H1 (cell line): ENCODE measurements around the gene ACOT7. TPM values are rescaled to one million over a fixed set of nuclear protein-coding genes. Genes with fewer than 3 reads are reported as not detected.

Experiments used
- CTCF ChIA-PET: fragments of 300-600 bp; sonication (Branson Sonifier 250); formaldehyde crosslinking; loops from one replicate; lab custom pipeline; 2021; ENCODE audit not compliant: partially characterized antibody; lab: Charles Lee
- POLR2A ChIA-PET: fragments of 300-600 bp; sonication (Branson Sonifier 250); formaldehyde crosslinking; loops from one replicate; lab custom pipeline; 2021; ENCODE audit warnings: inconsistent platforms; ENCODE audit not compliant: partially characterized antibody; lab: Charles Lee
- DNase-seq, 2 experiments: peaks; one replicate each; pipeline versions ENCODE4 v3.0.0 to v3.0.0-alpha.2; 2010 to 2022; ENCODE audit warnings: low spot score in 2 of 2, low read depth in 1 of 2, mixed read lengths in 1 of 2
- FAIRE-seq: peaks from 2 replicates; lab custom pipeline; 2011; peaks lifted over from hg19 to GRCh38; lab: Jason Lieb, UNC
- H2AFZ ChIP-seq: 2 replicates; pipeline ENCODE4 v1.8.1; 2012; ENCODE audit warnings: low read length, inconsistent platforms
- H2AK5ac ChIP-seq: 2 replicates; pipeline ENCODE4 v1.6.1; 2013; ENCODE audit warnings: low read depth, low read length
- H2BK120ac ChIP-seq: replicated peaks from 2 replicates; pipeline ENCODE3; 2013; ENCODE audit warnings: low read depth, low read length, inconsistent platforms
- H2BK12ac ChIP-seq: 2 replicates; pipeline ENCODE4 v1.6.1; 2013; ENCODE audit warnings: low read depth, low read length
- H2BK15ac ChIP-seq: 2 replicates; pipeline ENCODE4 v1.6.1; 2013; ENCODE audit warnings: low read length
- H2BK20ac ChIP-seq: 2 replicates; pipeline ENCODE4 v1.6.1; 2013; ENCODE audit warnings: low read length
- H2BK5ac ChIP-seq: 2 replicates; pipeline ENCODE4 v1.6.1; 2013; ENCODE audit warnings: low read depth, low read length
- H3K14ac ChIP-seq: 2 replicates; pipeline ENCODE4 v1.6.1; 2013; ENCODE audit warnings: inconsistent platforms; ENCODE audit not compliant: insufficient read length
- H3K18ac ChIP-seq: 2 replicates; pipeline ENCODE4 v1.6.1; 2013; ENCODE audit warnings: low read length; ENCODE audit errors: extremely low read depth
- H3K23ac ChIP-seq: 2 replicates; pipeline ENCODE4 v1.6.1; 2013; ENCODE audit warnings: inconsistent platforms; ENCODE audit not compliant: insufficient read length
- H3K23me2 ChIP-seq: 2 replicates; pipeline ENCODE4 v1.6.1; 2013; ENCODE audit warnings: low read depth, low read length
- H3K27ac ChIP-seq: 2 replicates; pipeline ENCODE4 v1.6.1; 2011; ENCODE audit warnings: low read depth, low read length, inconsistent platforms
- H3K27me3 ChIP-seq, 4 experiments: replicated peaks in 1 of 4; 1 replicate in 1 of 4; 2 replicates in 3 of 4; pipeline versions ENCODE4 v1.6.1 to v1.8.1; 2011 to 2013; ENCODE audit warnings: low read length in 3 of 4, mild to moderate bottlenecking in 3 of 4, inconsistent platforms in 2 of 4, mixed read lengths in 2 of 4, moderate library complexity in 1 of 4; ENCODE audit not compliant: control insufficient read depth in 3 of 4, insufficient read depth in 3 of 4; ENCODE audit errors: extremely low read depth in 1 of 4
- H3K36me3 ChIP-seq, 4 experiments: 2 replicates each; pipeline versions ENCODE4 v1.6.1 to v1.8.1; 2011 to 2013; ENCODE audit warnings: mild to moderate bottlenecking in 4 of 4, low read length in 3 of 4, moderate library complexity in 2 of 4, control low read depth in 1 of 4, inconsistent platforms in 1 of 4; ENCODE audit not compliant: insufficient read depth in 4 of 4, control insufficient read depth in 2 of 4
- H3K4ac ChIP-seq: replicated peaks from 2 replicates; pipeline ENCODE3; 2013; ENCODE audit warnings: low read length, low read depth, mixed read lengths, inconsistent platforms; ENCODE audit not compliant: insufficient read length
- H3K4me1 ChIP-seq, 4 experiments: replicated peaks in 1 of 4; 1 replicate in 1 of 4; 2 replicates in 3 of 4; pipeline versions ENCODE4 v1.6.1 to v1.8.1; 2011 to 2013; ENCODE audit warnings: low read length in 3 of 4, inconsistent platforms in 2 of 4, mixed read lengths in 1 of 4; ENCODE audit not compliant: insufficient read depth in 4 of 4, control insufficient read depth in 3 of 4
- H3K4me2 ChIP-seq, 2 experiments: 2 replicates each; pipeline versions ENCODE4 v1.6.1 to v1.8.1; 2011 to 2013; ENCODE audit warnings: low read depth in 2 of 2, low read length in 2 of 2, control low read depth in 1 of 2, inconsistent platforms in 1 of 2, mild to moderate bottlenecking in 1 of 2; ENCODE audit not compliant: insufficient read depth in 1 of 2
- H3K4me3 ChIP-seq, 4 experiments: fragments of 200-600, 300-600 bp in 1 of 4; sonication (generic), shearing (Covaris generic), sonication (Bioruptor Twin) in 1 of 4; 2 replicates each; pipeline versions ENCODE4 v1.5.1 to v1.8.1; 2011 to 2016; ENCODE audit warnings: low read length in 4 of 4, low read depth in 3 of 4, control low read depth in 2 of 4, inconsistent platforms in 2 of 4, mild to moderate bottlenecking in 2 of 4, mixed read lengths in 1 of 4, moderate library complexity in 1 of 4; ENCODE audit not compliant: insufficient read depth in 2 of 4; ENCODE audit errors: extremely low read depth in 1 of 4
- H3K56ac ChIP-seq: replicated peaks from 2 replicates; pipeline ENCODE3; 2013; ENCODE audit warnings: low read depth, mild to moderate bottlenecking, mixed read lengths, low read length, inconsistent platforms; ENCODE audit not compliant: insufficient read length
- H3K79me1 ChIP-seq: 2 replicates; pipeline ENCODE4 v1.6.1; 2013; ENCODE audit warnings: low read depth, low read length, control low read depth
- H3K79me2 ChIP-seq, 2 experiments: 2 replicates each; pipeline versions ENCODE4 v1.6.1 to v1.8.1; 2012 to 2013; ENCODE audit warnings: low read length in 2 of 2, mild to moderate bottlenecking in 2 of 2, inconsistent platforms in 1 of 2; ENCODE audit not compliant: insufficient read depth in 2 of 2, control insufficient read depth in 1 of 2
- H3K9ac ChIP-seq, 4 experiments: replicated peaks in 1 of 4; 1 replicate in 1 of 4; 2 replicates in 3 of 4; pipeline versions ENCODE4 v1.6.1 to v1.8.1; 2011 to 2013; ENCODE audit warnings: low read depth in 3 of 4, low read length in 3 of 4, control low read depth in 2 of 4, mild to moderate bottlenecking in 2 of 4, moderate library complexity in 2 of 4, inconsistent platforms in 1 of 4; ENCODE audit errors: extremely low read depth in 1 of 4
- H3K9me3 ChIP-seq, 2 experiments: 2 replicates each; pipeline versions ENCODE4 v1.6.1 to v1.8.1; 2012 to 2013; ENCODE audit warnings: mild to moderate bottlenecking in 2 of 2, moderate library complexity in 2 of 2, control low read depth in 1 of 2, inconsistent platforms in 1 of 2, low read depth in 1 of 2, low read length in 1 of 2, mixed read lengths in 1 of 2; ENCODE audit not compliant: insufficient read depth in 2 of 2
- H4K20me1 ChIP-seq, 2 experiments: replicated peaks in 1 of 2; 2 replicates each; pipeline versions ENCODE3 to v1.8.1; 2011 to 2013; ENCODE audit warnings: inconsistent platforms in 2 of 2, low read length in 2 of 2, mild to moderate bottlenecking in 1 of 2; ENCODE audit not compliant: insufficient read depth in 2 of 2, control insufficient read depth in 1 of 2
- H4K5ac ChIP-seq: 2 replicates; pipeline ENCODE4 v1.6.1; 2013; ENCODE audit warnings: low read length, low read depth, mixed read lengths, inconsistent platforms; ENCODE audit not compliant: insufficient read length
- H4K8ac ChIP-seq: 2 replicates; pipeline ENCODE4 v1.8.0; 2013; ENCODE audit warnings: mild to moderate bottlenecking, moderate library complexity, low read length, inconsistent platforms; ENCODE audit not compliant: insufficient read depth; ENCODE audit errors: extremely low read depth
- H4K91ac ChIP-seq: replicated peaks from 2 replicates; pipeline ENCODE3; 2013; ENCODE audit warnings: low read length, mixed read lengths, inconsistent platforms; ENCODE audit not compliant: insufficient read length
- TCF12 ChIP-seq: IDR thresholded peaks from 2 replicates; pipeline ENCODE4 v1.6.1; 2011; ENCODE audit warnings: low read depth, mild to moderate bottlenecking, low read length
- WGBS, 2 experiments: shearing (Covaris generic) in 1 of 2; methylation state at CpG; one replicate each; pipeline versions ENCODE4 v1.1.6 to v1.1.7; 2013 to 2015; ENCODE audit warnings: low lambda C conversion rate in 2 of 2, mixed read lengths in 2 of 2, inconsistent platforms in 1 of 2, low coverage in 1 of 2, missing lambda C conversion rate in 1 of 2; ENCODE audit not compliant: insufficient replicate concordance in 2 of 2, insufficient coverage in 1 of 2, insufficient read length in 1 of 2; ENCODE audit errors: extremely low coverage in 1 of 2, missing lambda C conversion rate in 1 of 2; 5-methylcytosine and 5-hydroxymethylcytosine counted together
- polyA plus RNA-seq, 7 experiments: library from polyadenylated mRNA; depleted of rRNA in 3 of 7; stranded (reverse) in 5 of 7; unstranded in 2 of 7; fragments of >200 nt in 5 of 7; fragments of 200-250 nt in 2 of 7; gene quantifications; 1 replicate in 5 of 7; 2 replicates in 1 of 7; 4 replicates in 1 of 7; pipeline versions ENCODE4 v1.2.1 to v1.2.3, GENCODE V29; 2011 to 2013; ENCODE audit warnings: missing spikeins in 2 of 7, mixed read lengths in 2 of 7
- total RNA-seq: library from RNA; stranded (reverse); fragmentation: NEBNext Ultra II Directional; extraction: Animal tissue kit (Norgen Biotek cat#: 25700); gene quantifications from 2 replicates; pipeline ENCODE4 v1.2.1, GENCODE V29; 2021

ACOT7 gene
- total and polyA plus RNA-seq, 2 of the 8 experiments (the other 6 are each of a cell fraction or from before 2014, with no cell fraction given) = 151 to 214 TPM

GRCh38 chr1:6274622-6275139 lies 118.9 kb downstream of the ACOT7 start:
- no peak overlapping the region for H3K14ac ChIP-seq
- H3K79me1 ChIP-seq = peaks cover 3% of the 10 kb centered on the region; the same call in 1 of the 2 replicates
- no peak overlapping the region for H3K18ac ChIP-seq
- no peak overlapping the region for H3K56ac ChIP-seq
- H2BK15ac ChIP-seq = no peak overlapping the region
- H3K79me2 ChIP-seq = no peaks in the 10 kb centered on the region
- H4K91ac ChIP-seq = no peak overlapping the region
- H3K27me3 ChIP-seq = no peaks in the 10 kb centered on the region
- FAIRE-seq = no peak
- no peak overlapping the region for H2AK5ac ChIP-seq
- H3K9me3 ChIP-seq = no peaks in the 10 kb centered on the region
- no peak overlapping the region for H3K4ac ChIP-seq
- H4K8ac ChIP-seq = no peak overlapping the region
- H2BK5ac ChIP-seq = no peak overlapping the region
- WGBS, 2 experiments = 91% methylated on average over 12 of the region's 16 CpGs; no CpG with 5 or more reads in 1 of the 2 experiments
- ChIA-PET POLR2A (no interaction called here), CTCF (interaction anchor here (1.0 to 5.9 kb wide), 9 partner anchors 7 to 145 kb away, joined by 3 to 28 read pairs (median 5); partner anchors contain the start of gene HES2)
- H3K27ac ChIP-seq = no peak overlapping the region
- H3K4me2 ChIP-seq = no peak overlapping the region
- no peak overlapping the region for H3K4me3 ChIP-seq
- H2AFZ ChIP-seq = no peak overlapping the region
- H2BK20ac ChIP-seq = no peak overlapping the region
- H3K9ac ChIP-seq = no peak overlapping the region
- H2BK12ac ChIP-seq = no peak overlapping the region
- no peak overlapping the region for H2BK120ac ChIP-seq
- no peaks in the 10 kb centered on the region; a peak in 2 of 8 replicates for H3K36me3 ChIP-seq
- peaks cover 1 to 8% of the 10 kb centered on the region in 2 experiments for H4K20me1 ChIP-seq
- H4K5ac ChIP-seq = no peak overlapping the region
- H3K23me2 ChIP-seq = no peaks in the 10 kb centered on the region
- peaks cover 0 to 28% (median 13%) of the 10 kb centered on the region in 4 experiments; a peak in 6 of 7 replicates for H3K4me1 ChIP-seq
- no peak for DNase-seq
- no peak overlapping the region for H3K23ac ChIP-seq
- TF ChIP-seq TCF12 = no peak
